Anterior cingulate cortex (tissue), 58 donors: ENCODE data around the gene COX14.
A peak's percentile ranks its signal among the peaks of the same experiment; 100 is the strongest.
"Not testable (repeated sequence)": the region's sequence is repeated elsewhere in the genome, so short reads cannot be mapped to it uniquely, and the experiment has no call there.

Experiments used
- DNase-seq, 58 donors: peaks; one replicate each; lab custom pipeline; 2025; lab: John Stamatoyannopoulos, UW

COX14 gene

DNA sequence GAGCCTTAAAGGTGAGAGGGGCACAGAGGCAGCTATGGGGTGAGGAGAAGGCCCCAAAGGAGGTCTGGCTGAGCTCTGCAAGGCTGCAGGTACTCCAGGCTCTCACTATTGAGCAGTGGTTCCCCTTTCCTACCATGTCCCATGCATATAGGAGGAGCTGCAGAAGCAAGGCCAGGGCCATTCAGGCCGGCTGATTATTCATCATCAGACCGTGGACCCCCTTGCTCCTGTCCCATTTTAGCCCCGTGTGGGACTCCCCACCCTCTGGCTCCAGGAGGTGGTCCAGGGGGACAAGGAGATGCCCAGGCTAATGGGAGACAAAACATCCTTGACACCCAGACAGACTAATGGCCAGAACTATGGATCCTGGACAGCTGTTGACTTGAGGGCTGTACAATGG is 5.1 kb upstream of the COX14 start:
- no peak for DNase-seq

DNA sequence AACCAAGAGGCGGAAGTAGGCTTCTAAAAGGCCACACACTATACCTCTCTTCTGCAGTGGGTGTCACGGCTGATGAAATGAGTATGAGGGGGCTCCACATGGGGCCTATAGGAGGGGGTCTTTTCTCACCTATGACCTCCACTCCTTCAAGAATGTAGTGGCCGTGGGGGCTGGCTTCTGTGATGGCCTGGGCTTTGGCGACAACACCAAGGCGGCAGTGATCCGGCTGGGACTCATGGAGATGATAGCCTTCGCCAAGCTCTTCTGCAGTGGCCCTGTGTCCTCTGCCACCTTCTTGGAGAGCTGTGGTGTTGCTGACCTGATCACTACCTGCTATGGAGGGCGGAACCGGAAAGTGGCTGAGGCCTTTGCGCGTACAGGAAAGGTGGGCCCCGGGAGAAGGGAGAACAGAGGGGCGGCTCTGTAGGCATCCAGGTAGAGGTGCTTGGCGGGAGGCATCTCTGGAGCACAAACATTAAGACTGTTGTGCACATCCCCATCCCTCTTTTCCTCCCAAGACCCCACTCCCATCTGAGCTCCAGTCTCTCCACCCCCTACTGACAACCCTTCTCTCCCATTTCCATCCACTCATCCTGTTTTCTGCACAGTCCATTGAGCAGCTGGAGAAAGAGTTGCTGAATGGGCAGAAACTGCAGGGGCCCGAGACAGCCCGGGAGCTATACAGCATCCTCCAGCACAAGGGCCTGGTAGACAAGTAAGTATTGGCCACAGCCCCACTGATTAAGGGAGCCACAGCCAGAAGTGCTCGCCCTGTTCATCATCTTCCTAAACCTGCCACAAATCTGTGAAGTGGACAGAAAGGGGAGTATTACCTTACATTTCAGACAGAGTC is 4.4 kb upstream of the COX14 start:
- DNase-seq, result no peak

DNA sequence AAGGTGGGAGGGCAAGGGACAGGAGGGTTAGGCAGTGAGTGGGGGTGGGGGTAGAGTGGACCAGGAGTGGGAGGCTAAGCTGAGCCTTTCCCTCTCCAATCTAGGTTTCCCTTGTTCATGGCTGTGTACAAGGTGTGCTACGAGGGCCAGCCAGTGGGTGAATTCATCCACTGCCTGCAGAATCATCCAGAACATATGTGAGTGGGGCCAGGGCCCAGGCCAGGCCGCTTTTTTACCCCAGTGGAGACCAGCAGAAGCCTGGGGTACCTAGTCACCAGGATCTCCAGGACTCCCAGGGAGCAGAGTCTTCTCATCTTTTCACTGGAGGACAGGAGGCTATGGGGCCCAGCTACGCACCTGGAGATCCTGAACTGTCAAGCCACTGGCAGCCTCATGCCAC is 2.7 kb upstream of the COX14 start:
- DNase-seq, result no peak

DNA sequence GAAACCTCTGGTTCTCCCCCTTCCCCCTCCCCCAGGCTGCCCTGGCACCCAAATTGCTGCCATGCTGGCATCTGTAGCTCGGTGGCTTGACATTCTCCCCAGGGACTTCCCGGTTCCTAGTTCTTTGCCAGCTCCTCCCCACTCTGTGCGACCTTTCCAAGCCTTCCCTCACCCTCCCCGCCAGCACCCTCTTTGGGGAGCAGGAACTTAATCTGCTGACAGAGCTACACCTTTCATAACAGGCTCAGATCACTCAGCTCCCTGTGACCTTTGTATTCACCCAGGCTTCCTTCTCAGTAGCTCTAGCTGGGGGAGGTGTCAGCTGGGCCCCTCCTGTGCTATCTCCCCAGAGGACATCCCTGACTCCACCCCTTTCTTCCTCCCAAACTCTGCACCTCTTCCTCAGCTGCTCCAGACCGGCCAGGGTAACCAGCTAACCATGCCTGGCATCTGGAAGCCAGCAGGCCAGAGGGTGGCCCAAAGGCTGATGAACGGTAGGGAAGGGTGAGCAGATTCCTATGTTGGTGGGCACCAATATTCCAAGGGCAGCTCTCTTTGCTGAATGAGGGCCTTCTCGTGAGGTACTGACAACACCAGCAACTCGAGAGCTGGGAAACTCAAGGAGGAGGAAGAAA is 1.8 kb upstream of the COX14 start:
- DNase-seq, result no peak

DNA sequence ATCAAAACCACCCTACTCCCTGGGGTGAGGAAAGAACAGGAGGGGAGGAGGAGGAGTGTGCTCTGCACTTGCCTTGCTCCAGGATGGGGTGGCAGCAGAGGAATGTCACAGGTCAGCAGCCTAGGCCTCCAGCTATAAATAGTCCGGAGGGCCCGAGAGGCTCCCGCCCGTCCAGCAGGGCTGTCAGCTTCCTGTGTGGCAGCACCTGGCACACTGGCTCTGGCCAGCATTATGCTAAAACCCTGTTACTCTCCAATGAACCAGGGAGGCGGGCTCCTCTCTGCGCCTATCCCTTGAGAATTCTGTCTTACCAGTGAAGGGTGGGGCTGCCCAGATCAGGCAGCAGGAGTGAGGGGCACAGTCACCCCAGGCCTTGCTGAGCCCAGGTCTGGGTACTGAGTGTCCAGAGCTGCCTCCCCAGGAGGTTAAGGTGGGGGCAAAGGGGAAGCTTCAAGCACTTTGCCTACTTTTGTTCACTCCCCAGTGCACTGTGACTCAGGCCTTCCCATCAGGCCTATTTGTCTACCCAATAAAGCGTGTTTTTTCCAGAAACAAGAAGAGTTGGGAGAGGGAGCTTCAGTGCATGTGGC is 1.2 kb upstream of the COX14 start:
- DNase-seq, result peak in 13 of 58 donors; percentile 15 to 53 (median 36)

DNA sequence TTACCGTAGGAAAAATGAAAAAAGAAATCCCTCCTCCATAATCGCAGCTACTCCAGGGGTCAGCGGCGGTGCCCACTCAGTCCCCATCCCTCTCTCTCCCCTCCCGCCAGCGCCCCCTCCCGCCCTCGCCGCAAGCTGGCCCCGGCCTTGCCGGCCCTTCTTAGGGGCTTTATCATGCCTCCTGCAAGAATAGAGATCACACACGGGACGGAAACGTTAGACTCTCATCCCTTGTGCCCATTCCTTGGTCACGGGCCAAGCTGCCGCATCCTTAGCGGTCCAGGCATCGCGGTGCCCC is 692 bp upstream of the COX14 start:
- DNase-seq, result no peak

DNA sequence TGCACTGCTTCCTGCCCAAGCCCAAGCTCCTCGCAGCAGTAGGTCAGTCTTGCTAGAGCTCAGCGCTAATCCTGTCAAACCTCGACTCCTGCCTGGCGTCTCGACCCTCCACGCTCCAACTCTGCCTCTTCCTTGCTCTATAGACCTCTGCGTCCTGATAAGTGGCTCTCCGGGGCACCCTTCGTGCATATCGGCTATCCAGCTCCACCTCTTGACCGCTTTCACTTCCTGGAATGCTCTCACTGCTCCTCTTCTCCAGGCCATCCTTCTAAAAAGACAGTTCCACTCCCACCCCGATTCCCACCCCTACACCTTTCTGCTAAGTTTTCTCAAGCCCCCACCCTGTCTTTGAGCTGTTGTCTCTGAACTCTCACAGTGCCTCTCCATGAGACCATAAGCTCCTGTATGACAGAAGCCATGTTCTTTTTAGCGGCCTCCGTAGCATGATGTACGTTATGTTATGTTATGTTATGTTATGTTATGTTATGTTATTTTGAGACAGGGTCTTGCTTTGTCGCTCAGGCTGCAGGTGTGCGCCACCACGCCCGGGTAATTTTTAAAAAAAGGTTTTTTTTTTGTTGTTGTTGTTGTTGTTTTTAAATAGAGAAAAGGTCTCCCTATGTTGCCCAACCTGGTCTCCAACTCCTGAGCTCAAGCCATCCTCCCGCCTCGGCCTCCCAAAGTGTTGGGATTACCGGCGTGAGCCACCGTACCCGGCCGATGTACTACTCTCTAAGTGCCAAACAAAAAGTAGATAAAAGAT is 601 bp downstream of the COX14 start:
- peak in 6 of 58 donors; percentile 50 to 78 (median 57) for DNase-seq

DNA sequence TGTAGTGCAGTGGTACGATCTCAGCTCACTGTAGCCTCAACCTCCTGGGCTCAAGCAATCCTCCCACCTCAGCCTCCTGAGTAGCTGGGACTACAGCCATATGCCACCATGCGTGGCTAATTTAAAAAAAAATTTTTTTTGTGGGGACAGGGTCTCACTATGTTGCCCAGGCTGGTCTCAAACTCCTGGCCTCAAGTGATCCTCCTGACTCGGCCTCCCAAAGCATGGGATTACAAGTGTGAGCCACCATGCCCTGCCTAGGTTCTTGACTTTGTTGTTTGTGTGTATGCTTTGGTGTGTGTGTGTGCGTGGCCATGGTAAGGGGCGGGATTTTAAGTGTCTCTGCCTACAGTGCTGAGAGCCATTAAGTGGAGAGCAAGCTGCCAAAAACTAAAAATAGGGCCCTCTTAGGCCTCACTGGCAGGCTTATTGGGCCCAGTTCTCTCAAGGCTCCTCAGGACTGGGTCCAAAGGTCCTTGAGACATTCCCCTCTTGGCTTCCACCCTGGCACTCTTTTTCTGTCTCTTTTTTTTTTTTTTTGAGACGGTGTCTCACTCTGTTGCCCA is 5.1 kb downstream of the COX14 start:
- DNase-seq, result peak in 2 of 58 donors; percentile 14 to 39

DNA sequence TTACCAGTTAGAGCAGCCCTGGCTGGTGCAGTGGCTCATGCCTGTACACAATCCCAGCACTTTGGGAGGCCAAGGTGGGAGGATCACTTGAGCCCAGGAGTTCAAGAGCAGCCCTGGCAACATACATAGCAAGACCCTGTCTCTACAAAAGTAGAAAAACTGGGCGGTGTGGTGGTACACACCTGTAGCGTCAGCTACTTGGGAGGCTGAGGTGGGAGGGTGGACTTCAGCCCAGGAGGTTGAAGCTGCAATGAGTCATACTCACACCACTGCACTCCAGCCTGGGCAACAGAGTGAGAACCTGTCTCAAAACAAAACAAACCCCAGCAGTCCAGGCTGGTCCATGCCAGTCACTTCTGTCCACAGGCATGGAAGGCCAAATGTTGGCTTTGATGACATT is 7.4 kb downstream of the COX14 start:
- no peak for DNase-seq

DNA sequence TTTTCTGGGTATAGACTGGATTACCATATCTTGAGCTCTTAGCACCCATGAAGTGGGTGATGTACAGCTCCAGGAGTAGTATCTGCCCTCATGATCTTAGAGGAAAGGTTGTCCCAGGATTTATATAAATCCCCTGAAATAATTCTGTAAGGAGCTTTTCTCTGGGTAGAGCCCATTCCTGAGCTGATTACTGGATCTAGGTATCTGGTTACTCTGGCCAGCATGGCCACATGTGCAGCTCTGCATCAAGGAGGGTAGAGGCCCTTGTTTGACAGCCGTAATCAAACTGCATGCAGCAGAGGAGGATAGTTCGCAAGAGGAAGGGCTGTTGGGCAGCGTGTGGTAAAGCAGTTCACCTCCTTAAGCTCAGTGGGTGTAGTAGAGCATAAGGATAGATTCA is 8.5 kb downstream of the COX14 start:
- no peak for DNase-seq

DNA sequence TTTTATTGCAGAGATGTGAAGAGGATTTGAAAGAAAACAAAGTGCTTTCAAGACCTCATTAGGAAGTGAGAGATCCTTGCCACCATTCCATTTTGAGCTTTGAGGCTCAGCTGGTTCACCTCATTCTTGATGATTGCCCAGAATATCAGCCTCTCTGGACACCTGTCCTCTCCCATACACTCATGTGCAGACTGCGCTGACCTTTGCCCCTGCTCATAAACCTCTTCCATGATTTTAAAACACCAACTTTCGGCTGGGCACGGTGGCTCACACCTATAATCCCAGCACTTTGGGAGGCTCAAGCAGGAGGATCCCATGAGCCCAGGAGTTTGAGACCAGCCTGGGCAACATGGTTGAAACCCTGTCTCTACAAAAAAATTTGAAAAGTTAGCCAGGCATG is 8.9 kb downstream of the COX14 start:
- DNase-seq, result no peak

DNA sequence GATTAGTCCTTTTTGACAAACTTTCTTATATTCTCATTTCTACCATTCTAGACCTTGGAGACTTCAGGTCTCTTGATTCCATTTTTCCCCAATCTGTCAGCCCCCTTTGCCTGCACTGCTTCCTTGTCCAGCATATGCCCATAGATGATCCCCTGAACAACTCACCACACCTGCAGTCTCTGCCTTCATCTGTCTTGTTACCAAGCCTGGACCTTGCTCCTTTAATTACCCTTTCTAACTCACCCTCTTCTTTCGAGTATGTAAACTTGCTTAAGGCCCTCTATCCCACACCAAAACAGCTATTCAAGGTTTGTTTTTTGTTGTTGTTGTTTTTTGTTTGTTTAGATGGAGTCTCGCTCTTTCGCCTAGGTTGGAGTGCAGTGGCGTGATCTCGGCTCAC is 9.6 kb downstream of the COX14 start:
- DNase-seq, result no peak

DNA sequence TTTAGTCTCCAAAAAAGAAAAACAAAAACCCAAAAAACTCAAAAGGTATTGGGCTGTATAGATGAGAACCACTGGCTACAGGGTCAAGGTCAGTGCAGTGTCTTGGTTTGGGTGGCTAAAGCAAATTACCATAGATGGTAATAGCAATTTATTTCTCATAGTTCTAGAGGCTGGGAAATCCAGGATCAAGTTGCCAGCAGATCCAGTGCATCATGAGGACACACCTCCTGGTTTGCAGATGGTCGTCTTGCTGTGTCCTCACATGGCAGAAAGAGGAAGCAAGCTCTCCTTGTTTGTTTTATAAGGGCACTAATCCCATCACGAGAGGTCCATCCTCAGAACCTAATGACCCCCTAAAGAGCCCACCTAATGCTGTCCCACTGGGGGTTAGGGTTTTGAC is 11.2 kb downstream of the COX14 start:
- DNase-seq, result no peak

DNA sequence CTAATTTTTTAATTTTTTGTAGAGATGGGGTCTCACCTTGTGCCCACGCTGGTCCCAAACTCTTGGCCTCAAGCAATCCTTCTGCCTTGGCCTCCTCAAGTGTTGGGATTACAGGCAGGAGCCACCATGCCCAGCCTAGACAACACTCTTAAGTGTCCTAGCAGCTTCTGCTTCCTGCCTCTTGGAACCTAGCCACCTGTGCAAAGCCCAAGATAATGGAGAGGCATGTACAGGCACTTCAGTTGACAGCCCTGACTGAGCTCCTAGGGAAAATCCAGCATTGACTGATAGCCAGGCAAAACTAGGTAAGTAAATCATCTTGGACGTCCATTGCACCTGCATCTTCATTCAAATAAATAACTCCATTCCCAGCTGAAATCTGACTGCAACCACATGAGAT is 15.5 kb downstream of the COX14 start:
- DNase-seq, result no peak

DNA sequence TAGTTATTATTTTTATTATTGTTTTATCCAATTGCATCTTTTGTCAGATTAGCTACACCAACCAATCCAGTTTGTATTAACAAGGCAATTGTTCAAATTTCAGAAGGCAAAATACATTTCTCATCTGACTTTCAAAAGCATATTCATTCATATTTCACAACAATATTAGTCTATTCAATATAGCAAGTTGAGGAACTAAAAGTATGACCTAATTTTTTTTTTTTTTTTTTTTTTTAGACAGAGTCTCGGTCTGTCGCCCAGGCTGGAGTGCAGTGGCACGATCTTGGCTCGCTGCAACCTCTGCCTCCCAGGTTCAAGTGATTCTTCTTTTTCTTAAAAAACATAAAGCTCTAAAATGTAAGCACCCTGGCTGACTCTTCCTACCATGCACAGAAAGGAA is 17.3 kb downstream of the COX14 start:
- DNase-seq, result no peak

DNA sequence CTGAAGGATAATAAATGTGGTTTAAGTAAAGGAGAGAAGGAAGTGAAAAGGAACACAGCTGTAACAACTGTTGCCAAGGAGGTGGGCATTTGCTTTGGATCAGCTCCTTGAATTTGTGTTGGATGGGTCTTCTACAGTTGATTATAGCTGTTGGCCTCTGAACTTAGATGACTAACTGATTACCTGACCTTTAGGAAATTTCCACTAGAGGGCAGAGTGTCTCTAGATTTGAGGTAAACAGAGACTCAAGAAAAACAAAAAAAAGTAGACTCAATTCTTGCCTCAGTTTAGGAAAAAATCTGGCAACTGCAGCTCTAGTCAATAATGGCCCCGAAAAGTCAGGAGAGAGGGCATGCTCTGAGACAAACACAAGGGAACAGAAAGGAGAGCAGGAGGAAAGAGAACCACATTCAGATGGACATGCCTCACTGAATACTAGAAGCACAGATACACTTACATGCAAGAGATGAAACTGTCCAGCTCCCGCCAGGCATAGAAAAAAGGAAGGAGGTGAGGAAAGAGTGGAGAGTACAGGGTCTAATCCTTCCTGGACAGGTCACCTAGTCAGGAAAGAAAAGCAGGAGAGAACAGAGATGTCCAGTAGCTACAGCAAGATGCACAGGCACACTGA is 20.6 kb downstream of the COX14 start:
- DNase-seq, result no peak

DNA sequence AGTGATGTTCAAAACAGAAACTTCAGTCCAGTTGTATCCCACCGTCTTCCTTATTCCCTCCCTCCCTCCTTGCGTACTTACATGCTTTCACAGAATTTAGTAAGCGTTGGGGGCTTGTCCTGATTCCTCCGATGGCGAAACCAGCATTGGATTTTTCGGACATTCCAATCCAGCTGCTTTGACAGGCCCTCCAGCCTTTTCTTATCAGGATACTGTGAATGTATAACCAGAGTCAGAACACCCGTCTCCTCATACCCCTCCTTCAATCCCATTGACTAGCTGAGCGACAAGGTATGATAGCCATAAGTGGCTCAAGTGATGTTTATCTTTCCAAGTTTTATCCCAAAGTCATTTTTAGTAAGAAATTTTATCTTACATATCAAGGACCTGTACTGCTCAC is 31.0 kb downstream of the COX14 start:
- DNase-seq, result no peak

DNA sequence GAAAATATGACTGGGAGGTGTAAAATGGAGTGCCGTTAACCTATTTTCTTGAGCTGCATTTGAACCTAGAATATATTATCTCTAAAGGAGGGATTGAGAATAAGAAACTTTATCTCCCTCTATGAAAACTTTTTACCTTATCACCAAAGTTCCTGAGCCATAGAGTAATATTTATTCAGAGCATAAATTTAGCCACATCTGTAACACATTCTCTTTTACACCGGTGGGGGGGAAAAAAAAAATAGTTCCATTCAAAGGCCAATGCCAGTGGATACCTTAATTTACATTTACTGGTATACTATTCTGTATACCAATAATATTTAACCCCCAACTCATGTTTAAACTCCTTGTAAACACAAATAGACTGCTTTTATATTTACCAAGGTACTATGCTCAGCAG is 33.4 kb downstream of the COX14 start:
- no peak for DNase-seq

DNA sequence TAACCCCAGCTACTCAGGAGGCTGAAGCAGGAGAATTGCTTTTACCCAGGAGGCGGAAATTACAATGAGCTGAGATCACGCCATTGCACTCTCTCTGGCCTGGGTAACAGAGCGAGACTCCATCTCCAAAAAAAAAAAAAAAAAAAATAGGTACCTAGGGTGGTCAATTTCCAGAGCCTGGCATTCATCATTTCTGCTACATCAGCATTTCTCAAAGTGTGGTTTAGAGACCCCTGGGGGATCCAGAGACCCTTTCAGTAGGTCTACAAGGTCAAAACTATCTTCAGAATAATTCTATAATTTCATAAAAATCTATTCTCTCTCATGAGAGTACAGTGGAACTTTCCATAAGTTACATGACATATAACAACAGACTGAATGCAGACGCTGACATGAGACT is 35.2 kb downstream of the COX14 start:
- DNase-seq, result no peak

DNA sequence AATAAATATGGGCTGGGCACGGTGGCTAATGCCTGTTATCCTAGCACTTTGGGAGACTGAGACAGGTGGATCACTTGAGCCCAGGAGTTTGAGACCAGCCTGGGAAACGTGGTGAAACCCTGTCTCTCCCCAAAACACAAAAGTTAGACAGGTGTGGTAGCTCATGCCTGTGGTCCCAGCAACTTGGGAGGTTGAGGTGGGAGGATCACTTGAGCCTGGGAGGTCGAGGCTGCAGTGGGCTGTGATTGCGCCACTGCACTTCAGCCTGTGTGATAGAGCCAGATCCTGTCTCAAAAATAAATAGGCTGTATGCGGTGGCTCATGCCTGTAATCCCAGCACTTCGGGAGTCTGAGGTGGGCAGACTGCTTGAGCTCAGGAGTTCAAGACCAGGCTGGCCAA is 36.0 kb downstream of the COX14 start:
- not testable (repeated sequence) for DNase-seq

DNA sequence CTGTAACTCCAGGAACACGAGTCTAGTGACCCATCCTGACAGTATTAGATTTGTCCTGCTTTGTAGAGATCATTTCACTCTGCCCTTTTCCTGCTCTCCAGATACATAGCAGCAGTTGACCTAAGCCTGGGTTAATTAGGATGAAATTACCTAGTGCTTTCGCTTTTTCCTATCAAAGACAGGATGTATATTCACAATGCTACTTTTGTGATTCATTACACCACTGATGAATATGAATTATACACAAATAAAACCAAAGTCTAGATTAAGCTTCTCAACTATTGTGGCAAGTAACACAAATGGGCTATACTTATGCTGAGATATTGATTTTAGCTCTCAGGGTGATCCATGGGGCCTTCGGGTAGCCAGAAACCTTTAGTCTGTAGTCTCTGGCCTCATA is 37.3 kb downstream of the COX14 start:
- DNase-seq, result no peak
